HG03442 (cell line): ENCODE results near the gene MCEMP1.
A peak's percentile ranks its signal among the peaks of the same experiment; 100 is the strongest.
"Not testable (repeated sequence)": the region's sequence is repeated elsewhere in the genome, so short reads cannot be mapped to it uniquely, and the experiment has no call there.

Experiments
- ATAC-seq: cut with Tn5 transposase; IDR thresholded peaks from one replicate; pipeline ENCODE4 v1.9.1; 2021; ENCODE audit warnings: mild to moderate bottlenecking, moderate library complexity; ENCODE audit not compliant: unreplicated experiment

The MCEMP1 gene

DNA sequence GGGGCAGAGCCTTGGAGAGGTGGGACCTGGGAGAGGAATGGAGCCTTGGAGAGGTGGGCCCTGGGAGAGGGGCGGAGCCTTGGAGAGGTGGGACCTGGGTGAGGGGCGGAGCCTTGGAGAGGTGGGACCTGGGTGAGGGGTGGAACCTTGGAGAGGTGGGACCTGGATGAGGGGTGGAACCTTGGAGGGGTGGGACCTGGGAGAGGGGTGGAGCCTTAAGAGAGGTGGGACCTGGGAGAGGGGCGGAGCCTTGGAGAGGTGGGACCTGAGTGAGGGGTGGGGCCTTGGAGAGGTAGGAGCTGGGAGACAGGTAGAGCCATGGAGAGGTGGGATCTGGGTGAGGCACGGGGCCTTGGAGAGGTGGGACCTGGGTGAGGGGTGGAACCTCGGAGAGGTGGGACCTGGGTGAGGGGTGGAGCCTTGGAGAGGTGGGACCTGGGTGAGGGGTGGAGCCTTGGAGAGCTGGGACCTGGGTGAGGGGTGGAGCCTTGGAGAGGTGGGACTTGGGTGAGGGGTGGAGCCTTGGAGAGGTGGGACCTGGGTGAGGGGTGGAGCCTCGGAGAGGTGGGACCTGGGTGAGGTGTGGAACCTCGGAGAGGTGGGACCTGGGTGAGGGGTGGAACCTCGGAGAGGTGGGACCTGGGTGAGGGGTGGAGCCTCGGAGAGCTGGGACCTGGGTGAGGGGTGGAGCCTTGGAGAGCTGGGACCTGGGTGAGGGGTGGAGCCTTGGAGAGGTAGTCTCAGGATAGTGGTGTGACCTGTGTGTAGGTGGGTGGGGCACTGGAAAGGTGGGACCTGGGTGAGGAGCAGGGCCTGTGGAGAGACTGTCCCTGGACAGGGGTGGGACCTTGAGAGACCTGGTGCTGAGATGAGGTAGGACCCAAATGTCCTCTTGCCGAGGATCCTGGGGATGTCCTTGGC, 33.0 kb upstream of the MCEMP1 start:
- ATAC-seq = not testable (repeated sequence)

DNA sequence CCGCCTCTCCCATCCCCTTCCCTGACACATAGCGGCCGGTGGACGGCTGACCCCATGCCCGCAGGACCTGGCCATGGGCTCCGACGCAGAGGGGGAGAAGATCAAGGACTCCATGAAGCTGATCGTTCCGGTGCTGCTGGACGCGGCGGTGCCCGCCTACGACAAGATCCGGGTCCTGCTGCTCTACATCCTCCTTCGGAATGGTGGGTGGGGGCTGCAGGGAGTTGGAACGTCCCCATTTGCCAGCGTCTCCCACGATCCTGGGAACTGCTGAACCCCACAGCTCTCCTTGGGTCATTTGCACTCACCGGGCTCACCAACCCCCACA, 32.4 kb upstream of the MCEMP1 start:
- ATAC-seq = no peak

DNA sequence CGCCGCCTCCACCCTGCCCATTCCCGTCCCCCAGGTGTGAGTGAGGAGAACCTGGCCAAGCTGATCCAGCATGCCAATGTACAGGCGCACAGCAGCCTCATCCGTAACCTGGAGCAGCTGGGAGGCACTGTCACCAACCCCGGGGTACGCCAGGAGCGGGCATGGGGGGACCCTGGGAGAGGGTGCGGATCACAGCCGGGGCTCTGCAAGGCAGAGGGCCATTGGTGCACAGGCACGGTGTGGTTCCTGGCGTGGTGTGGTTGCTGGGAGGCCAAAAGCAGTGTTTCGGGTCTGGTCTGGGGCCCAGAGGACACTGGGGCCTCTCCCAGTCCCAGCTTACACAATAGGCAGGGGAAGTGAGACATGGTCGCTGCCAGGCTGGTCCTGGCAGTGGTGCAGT, 31.7 kb upstream of the MCEMP1 start:
- no peak for ATAC-seq

DNA sequence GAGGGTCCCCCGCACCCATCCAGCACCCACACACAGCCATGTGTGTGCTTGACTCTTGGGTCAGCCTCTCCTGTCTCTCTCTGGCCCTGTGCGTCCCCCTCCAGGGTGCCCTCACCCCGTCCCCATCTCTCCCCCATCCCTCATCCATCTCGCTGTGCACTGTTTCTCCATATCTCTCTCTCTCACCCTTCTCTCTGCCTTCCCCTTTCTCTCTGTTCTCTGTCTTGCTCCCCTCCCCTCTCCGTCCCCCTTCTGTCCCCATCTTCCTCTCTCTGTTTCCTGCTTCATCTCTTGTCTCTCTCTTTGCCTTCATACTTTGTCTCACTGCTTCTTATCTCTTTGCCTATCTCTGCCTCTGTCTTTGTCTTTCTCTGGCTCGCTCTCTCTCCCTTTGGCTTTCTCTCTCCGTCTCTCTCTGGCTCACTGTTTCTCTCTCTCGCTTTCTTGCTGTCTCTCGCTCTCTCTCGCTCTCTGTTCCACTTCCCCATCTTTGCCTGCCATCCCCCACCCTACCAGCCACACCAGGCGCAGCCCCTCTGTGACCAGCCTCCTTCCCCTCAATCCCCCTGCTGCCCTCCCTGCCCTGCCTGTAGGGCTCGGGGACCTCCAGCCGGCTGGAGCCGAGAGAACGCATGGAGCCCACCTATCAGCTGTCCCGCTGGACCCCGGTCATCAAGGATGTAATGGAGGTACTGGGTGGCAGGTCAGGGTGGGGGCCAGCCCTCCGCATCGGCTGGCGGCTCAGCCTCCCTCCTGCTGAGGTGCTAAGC, 31.0 kb upstream of the MCEMP1 start:
- no peak for ATAC-seq

DNA sequence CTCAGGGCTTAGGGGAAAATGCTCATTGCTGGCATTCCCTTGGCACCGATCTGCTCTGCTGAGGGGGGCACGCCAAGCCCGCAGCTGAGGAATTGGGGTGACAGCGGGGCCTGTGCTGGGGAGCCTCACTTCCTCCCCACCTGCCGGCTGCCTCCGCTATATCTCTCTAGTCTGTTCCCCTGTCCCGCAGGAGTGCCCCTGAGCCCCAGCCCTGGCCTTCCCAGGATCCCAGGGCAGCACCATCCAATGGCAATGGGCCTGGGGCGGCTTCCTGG, 30.5 kb upstream of the MCEMP1 start:
- no peak for ATAC-seq

DNA sequence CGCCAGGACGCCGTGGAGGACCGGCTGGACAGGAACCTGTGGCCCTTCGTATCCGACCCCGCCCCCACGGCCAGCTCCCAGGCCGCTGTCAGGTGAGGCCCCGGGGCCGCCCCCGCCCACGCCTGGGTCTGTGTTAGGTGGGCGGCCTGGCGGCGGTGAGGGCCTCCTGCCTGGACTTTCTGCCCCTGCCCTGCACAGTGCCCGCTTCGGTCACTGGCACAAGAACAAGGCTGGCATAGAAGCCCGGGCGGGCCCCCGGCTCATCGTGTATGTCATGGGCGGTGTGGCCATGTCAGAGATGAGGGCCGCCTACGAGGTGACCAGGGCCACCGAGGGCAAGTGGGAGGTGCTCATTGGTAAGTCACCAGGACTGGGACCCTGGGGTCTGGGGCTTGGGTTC, 29.7 kb upstream of the MCEMP1 start:
- ATAC-seq = no peak

DNA sequence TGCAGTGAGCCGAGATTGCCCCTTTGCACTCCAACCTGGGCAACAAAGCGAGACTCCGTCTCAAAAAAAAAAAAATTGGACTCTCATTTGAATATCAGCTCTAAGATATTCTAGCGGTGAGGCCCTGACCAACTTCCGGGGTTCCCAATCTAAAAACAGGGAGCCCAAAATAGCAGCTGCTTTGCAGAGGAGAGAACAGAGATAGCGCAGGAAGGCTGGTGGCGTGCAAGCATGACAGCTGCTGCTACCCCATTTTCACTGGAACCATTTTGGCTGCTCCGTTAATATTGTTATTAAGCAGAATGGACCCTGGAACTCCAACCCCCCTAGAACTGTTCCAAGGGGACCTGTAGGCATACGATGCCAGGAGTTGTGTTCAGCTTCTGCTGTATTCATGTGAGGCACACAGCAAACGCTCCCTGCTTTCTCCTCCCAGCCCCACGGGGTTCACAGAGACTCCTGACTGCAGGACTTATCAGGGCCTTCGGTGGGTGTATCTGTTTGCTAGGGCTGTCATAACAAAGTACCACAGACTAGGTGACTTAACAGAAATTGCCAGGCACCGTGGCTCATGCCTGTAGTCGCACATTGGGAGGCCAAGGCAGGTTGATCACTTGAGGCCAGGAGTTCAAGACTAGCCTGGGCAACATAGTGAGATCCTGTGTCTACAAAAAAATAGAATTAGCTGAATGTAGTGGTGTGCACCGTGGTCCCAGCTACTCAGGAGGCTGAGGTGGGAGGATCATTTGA, 28.4 kb upstream of the MCEMP1 start:
- no peak for ATAC-seq

DNA sequence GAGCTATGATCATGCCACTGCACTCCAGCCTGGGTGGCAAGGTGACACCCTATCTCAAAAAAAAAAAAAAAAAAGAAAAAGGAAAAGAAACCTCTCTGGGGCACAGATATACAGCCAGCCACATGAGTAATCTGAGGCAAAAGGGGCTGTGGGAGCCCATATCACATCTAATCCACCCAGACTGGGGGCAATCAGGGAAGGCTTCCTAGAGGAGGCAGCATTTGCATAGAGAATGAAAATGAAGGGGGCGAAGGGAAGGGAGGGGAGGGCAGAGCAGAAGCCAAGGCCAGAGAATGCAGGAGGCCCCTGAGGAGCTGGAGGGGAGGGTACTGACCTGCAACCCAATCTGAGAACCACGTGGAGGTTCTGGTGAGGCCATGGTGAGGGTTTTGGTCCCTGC, 26.7 kb upstream of the MCEMP1 start:
- no peak for ATAC-seq

DNA sequence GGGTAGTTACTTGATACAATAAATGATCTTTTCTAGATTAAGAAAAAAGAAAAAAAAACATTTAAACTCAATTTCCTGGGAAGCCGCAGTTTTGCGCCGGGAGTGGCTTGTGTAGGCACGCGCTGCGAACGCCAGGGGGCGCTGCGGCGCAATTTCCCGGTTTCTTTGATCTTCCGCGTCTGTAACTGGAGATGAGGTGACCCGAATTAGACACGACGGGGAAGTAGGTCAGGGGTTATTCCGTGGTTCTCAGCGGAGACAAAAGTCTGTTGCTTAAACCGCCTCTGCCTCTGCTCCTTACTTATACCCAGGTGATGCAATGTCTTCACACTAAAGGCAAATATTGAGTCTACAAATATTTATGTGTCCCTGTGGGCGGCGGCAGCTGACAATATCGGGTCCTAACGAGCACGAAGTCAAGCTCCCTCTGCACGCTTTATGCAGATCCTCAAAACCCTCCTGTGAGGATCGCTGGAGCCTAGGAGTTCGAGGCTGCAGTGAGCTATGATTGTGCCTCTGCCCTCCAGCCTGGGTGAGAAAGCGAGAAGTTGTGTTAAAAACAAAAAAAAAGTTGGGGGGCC, 24.7 kb upstream of the MCEMP1 start:
- no peak for ATAC-seq

DNA sequence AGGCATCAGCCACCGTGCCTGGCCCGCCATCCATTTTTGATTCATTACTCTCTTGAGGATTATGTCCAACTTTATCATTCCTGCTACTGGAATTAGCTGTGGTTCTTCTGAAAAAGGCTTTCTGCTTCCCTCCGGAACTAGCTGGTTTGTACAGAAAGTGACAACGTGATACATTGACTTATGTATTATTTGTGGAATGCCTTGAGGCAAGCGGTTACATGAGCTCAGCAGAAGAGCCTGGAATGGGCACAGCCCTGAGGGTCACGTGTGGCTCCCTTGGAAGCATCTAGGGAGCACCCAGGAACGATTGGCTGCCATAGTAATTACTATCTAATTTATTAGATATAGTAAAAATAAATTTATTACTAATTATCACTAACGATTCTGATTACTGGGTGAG, 22.5 kb upstream of the MCEMP1 start:
- ATAC-seq = no peak

DNA sequence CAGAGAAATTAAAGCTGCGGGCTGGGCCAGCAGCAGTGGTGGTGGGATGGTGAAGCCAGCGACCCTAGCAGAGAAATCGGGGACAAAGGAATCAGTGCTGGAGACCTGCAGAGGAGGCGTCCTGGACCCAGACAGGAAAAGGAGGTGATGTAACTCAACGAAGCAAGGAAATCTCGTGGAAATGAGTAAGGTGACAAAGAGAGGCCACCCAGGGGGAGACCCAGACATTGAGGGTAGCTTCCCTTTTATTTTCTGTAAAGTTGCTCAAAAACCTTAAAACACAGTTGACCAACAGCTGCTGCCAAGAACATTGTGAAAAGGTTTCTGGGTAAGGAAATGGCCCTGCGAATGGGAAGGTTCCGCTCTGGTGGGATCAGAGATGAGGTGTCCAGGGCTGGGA, 21.3 kb upstream of the MCEMP1 start:
- no peak for ATAC-seq

DNA sequence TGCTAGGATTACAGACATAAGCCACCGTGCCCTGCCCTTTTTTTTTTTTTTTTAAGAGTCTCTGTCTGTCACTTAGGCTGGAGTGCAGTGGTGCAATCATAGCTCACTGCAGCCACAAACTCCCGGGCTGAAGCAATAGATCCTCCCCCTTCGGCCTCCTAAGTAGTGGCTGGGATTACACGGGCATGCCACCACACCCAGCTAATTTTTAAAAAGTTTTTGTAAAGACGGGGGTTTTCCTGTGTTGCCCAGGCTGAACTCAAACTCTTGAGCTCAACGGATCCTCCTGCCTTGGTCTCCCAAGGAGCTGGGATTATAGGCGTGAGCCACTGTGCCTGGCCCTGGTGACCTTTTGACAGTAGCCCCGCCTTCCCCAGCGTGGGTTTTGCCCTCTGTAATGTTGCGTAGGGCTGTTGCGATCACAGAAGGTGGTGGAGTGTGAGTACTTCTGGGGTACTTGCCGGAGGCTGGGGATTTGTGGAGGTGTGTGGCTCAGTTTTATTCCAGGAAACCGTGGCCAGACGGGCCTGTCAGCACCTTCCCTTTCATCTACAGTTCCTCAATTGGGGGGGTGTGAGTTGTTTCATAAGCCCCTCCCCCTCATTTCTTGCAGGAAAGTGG, 19.6 kb upstream of the MCEMP1 start:
- no peak for ATAC-seq

DNA sequence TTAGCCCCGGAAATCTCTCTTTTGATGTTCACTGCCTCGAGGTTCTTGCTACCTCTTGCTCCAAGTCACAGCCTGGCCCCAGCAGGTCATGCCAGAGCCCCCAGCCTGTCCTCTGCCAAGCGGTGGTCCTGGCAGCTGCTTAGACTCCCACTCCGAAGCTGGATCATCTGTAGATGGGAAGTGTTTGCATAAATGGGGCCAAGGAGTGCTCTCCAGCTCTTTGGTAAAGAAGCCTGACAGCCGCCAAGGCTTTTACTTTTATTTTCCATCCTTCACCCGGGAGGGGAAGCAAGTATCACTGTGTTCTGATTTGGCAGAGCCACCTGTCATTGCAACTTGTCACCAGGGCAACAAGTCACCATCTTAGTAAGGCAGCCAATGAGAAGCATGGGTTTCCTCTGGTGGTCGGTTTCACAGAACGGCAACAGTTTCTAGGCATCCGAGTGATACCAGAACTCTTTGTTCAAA, 18.6 kb upstream of the MCEMP1 start:
- peak; percentile 53 for ATAC-seq

DNA sequence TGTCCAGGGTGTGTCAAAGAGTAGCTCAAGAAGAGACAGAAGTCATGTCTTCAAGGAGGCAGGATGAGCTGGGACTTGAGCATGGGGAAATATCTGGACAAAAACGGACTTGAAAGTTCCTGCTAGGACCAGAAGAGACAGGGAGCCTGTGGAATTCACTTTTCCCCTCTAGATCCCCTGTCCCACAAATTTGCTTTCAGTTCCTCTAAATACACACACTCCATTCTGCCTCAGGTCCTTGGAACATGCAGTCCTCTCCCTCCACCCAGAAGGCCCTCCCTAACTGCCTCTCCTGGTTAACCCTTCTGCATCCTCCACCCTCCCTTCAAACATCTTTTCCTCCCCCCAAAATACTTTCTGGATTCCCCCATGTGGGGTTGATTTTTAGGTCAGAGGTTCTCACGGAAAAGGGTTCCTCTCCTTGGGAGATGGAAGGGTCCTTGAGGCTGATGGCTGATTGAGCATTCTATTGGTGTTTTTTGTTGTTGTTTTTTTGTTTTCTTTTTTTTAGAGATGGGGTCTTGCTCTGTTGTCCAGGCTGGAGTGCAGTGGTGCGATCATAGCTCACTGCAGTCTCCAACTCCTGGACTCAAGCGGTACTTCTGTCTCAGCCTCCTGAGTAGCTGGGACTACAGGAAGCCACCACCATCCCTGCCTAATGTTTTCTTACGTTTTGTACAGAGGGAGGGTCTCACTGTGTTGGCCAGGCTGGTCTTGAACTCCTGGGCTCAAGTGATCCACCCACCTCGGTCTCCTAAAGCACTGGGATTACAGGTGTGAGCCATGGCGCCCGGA, 14.9 kb upstream of the MCEMP1 start:
- ATAC-seq = no peak

DNA sequence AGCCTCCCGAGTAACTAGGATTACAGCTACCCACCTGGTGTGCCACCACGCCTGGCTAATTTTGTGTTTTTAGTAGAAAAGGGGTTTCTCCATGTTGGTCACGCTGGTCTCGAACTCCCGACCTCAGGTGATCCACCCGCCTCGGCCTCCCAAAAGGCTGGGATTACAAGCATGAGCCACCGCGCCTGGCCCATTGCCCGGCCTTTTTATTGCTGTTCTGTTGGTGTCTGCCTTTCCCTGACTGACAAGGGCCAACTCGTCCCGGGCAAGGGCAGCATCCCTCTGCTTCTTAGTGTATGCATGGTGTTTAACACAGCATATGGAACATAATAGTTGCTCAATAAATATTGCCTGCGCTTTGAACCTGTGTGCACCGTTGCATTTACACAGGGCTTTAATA, 14.2 kb upstream of the MCEMP1 start:
- ATAC-seq = no peak

DNA sequence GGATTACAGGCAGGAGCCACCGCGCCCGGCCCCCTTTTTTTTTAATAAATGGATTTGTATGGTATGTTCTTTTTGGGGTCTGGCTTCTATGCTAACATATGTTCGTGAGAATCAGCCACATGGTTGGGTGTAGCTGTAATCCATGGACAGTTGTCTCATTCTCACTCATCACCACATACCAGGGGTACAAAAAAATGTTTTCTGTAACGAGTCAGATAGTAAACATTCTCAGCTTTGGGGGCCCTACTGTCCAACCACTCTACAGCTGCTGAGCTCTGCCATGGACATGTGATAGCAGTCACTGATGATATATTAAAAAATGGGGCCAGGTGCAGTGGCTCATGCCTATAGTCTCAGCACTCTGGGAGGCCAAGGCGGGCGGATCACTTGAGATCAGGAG, 13.2 kb upstream of the MCEMP1 start:
- no peak for ATAC-seq

DNA sequence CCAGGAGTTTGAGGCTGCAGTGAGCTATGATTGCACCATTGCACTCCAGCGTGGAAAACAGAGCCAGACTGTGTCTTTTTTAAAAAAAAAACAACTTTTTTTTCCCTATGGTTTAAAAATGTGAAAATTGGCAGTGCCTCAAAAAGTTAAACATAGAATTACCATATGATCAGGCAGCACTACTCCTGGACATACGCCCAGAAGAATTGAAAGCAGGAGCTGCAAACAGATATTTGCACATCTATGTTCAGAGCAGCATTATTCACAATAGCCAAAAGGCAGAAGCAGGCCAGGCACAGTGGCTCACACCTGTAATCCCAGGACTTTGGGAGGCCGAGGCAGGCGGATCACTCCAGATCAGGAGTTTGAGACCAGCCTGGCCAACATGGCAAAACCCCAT, 11.8 kb upstream of the MCEMP1 start:
- ATAC-seq = no peak

DNA sequence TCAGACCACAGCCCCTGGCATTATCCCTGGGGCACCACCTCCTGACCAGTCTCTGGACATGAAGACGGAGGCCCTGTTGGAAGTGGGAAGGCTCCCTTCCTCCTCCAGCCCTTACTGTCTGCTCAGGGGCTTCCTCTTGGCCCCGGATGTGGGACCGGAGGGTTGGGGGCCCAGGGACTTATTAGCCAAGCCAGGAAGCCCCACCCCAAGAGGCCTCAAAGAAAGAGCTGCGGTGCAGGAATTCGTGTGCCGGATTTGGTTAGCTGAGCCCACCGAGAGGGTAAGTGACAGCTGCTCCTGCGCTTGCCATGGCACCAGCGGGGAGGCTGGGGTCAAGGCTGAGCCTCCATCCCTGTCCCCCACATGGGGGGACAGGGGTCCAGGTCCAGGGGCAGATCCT, 8.0 kb upstream of the MCEMP1 start, which contains the start of gene RETN:
RETN (plus strand) TSS at position 208 of the 400 bp plus-strand sequence. CDS start 278 bp downstream, outside the sequence.
- no peak for ATAC-seq

DNA sequence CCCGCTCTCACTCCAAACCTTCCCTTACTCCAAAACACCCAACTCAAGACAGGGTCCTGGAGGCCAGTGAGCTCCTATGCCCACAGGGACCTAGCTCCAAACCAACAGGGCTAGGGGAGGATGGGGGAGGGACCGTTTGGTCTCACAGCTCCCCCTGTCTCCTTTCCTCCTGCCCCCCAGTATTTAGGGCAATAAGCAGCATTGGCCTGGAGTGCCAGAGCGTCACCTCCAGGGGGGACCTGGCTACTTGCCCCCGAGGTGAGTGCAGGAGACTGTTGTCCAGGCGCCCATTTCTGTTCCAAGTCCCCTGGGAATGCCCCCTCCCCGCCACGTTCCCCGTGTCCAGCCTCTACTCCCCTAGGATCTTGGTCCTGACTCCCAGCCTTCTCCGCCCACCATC, 7.2 kb upstream of the MCEMP1 start:
- no peak for ATAC-seq

DNA sequence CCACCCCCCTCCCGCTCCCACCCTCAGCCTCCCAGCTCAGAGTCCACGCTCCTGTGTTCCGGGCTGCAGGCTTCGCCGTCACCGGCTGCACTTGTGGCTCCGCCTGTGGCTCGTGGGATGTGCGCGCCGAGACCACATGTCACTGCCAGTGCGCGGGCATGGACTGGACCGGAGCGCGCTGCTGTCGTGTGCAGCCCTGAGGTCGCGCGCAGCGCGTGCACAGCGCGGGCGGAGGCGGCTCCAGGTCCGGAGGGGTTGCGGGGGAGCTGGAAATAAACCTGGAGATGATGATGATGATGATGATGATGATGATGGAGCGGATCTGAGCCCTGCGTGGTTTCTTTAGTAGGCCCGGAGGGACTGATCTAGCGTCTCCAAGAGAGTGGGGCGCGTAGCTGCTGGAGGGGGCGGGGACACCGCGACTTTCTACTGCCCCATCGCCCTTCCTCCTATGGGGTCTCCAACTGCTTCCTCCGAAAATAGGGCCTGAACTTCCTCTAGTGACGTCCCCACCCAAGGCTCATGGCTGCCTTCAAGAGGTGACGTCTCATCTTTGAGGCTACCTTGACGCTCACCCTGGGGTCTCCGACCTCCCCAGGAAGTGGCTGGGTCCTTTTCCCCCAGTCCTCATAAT, 6.6 kb upstream of the MCEMP1 start:
- no peak for ATAC-seq
